NCI-H345 (cell line): ENCODE results near the gene AHSP.
A peak's percentile ranks its signal among the peaks of the same experiment; 100 is the strongest.
"Not testable (repeated sequence)": the region's sequence is repeated elsewhere in the genome, so short reads cannot be mapped to it uniquely, and the experiment has no call there.

Experiments used
- DNase-seq: peaks from one replicate; lab custom pipeline; 2025; lab: John Stamatoyannopoulos, UW

Gene AHSP

DNA sequence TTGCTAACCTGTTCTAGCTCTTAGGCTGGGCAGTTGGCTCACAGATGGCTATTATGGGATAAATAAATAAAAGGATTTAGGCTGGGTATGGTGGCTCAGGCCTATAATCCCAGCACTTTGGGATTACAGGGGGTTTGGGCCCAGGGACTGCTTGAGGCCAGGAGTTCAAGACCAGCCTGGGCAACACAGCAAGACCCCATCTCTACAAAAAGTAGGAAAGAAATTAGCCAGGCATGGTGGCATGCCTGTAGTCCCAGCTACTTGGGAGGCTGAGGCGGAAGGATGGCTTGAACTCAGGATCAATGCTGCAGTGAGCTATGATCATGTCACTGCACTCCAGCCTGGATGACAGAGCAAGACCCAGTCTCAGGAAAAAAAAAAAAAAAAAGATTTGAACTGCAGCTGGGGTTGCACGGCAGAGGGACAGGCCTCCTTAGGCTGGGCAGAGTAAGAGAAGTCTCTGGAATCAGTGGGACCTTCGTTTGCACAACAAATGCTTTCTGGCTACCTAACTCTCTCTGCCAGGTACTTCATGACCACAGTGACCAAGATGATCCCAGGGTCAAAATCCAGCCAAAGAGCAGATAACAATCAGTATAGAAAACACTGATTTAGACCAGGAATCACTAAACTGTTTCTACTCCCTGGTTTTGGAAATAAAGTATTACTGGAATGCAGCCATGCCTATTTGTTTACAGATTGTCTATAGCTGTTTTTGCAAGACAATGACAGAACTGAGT lies 26.3 kb upstream of the AHSP start:
- no peak for DNase-seq

DNA sequence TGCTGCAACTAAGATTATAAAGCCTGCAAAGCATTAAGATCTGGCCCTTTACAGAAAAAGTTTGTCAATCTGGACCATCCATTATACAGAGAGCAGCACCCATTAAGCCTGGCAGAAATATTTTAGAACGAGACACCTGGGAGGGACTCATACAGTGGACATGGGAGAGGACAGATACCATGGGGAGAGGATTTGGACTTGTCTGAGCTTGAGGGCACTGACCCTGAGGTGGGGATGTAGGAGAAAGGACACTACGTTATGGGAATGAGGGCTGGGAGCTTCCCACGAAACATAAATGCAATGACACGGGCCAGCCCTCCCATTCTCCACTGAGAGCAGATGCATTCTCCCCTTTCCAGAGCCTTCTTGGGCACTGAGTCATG lies 25.7 kb upstream of the AHSP start:
- no peak for DNase-seq

DNA sequence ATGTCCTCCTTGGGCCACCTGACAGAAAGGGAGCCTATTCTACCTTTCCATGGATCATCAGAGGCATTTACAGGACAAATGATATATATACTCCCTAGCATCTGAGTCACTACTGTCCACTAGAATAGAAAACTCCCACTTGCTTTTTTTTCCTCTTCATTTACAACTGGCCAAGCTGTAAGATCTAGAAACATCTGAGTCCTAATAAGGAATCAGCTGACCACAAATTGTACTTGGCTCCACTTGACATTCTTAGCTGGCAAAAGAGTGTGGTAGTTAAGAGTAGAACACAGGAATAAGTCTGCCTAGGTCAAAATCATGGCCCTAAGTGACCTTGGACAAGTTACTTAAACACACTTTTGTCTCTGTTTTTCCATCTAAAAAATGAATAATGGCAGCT lies 24.7 kb upstream of the AHSP start:
- no peak for DNase-seq

DNA sequence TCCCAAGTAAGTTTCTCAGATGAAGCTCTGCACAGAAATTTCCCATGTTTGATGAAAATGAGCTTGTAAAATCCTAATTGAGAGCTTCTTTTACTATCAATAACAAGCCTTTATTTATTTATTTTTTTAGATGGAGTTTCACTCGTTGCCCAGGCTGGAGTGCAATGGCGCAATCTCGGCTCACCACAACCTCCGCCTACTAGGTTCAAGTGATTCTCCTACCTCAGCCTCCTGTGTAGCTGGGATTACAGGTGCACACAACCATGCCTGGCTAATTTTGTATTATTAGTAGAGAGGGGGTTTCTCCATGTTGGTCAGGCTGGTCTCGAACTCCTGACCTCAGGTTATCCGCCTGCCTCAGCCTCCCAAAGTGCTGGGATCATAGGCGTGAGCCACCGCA lies 24.1 kb upstream of the AHSP start:
- DNase-seq = not testable (repeated sequence)

DNA sequence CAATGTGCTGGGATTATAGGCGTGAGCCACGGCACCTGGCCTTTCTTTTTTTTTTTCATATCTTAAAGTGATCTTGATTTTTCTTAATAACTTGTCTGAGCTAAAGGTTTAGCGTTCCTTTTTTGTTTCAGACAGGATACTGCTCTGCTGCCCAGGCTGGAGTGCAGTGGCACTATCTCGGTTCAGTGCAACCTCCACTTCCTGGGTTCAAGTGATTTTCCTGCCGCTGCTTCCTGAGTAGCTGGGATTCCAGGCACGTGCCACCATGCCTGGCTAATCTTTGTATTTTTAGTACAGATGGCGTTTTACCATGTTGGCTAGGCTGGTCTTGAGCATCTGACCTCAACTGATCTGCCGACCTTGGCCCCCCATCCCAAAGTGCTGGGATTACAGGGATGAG lies 23.5 kb upstream of the AHSP start:
- no peak for DNase-seq

DNA sequence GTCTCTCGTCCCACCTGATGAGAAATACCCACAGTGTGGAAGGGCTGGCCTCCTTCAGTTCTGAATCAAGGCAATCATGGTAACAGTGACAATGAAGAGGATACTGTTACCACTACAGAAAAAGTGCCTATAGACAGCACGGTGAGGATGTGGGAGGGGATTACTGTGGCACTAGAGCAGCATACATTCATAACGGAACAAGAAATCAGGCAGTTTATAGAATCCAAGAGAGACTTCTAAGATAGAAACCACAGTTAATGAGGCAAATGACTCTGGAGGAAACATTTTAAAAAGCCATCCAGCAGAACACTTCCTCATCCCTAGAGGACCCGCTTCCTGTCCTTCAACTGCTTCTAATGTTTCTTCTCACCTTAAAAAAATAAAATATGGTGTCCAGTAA lies 22.2 kb upstream of the AHSP start:
- DNase-seq = no peak

DNA sequence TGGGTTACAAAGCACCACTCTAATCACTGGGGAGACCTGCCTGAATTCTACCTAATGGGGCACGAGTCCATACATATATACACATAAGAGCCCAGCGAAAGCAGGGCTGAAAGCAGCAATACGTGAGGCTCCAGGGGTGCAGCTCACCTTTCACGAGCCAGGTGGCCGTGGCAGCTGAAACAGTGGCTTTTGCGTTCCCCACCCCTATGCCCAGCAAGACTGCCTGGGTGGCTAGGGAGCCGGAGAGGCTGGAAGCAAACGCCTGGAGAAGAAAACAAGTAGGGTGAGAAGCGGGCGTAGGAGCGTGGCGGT lies 20.1 kb upstream of the AHSP start:
- DNase-seq = no peak

DNA sequence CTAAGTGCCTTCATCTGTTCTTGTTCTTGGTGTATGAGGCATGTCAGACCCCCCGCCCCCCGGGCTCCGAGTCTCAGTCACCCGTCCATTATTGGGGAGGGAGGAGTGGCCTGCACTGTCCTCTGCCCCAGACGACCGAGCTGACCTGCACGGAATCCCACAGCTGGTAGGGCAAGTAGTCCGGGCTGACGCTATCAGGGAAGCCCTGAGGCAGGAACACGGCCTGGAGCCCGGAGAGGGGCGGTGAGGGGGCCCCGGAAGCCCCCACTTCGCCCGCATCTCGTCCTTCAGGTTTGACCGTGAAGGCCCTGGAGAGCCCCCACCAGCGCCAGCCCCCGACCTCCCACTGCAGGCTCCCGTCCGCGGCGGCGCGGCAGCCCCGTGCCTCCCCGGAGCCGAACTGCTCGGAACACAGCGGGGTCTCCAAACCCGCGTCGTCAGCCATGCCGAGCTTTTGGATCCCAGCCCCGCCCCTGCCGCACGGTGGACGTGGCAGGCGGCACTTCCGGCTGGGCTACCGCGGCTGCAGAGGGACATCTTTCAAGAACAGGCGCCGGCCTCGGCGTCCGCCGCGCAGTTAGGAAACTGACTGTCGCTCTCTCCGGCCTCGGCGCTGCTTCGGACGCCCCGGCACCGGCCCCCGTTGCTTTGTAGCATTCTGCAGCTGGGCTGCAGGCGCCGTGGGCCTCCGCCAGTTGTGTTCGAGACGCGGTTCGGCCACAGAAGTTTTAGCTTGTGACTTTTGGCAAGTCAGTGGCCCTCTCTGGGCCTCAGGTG lies 19.6 kb upstream of the AHSP start, which contains the start of gene RUSF1:
Gene RUSF1 (minus strand): TSS at position 463 of the 777 bp plus-strand sequence. CDS start 18 bp downstream, at position 445.
- peak; percentile 95 for DNase-seq

DNA sequence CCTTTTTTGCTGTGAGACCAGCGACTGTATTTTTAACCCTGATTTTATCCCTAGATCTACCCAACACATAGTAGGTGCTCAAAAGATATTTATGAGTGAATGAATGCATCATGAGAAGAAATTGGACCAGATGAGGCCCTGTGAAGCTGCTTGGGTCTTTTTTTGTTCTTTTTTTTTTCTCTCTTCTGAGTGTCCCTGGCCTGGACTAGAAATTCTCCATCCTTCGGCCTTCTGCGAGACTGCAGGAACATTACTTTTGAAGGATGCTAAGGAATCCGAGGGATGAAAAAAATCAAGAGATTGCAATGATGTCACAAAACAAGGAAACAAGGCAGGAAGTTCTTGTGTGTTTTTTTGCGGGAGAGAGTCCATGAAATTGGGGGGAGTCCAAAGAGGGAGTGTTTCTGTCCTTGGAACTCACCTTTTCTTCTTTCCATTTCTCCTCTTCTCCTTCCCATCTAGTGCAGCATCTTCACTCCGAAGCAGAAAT lies 18.9 kb upstream of the AHSP start:
- no peak for DNase-seq

DNA sequence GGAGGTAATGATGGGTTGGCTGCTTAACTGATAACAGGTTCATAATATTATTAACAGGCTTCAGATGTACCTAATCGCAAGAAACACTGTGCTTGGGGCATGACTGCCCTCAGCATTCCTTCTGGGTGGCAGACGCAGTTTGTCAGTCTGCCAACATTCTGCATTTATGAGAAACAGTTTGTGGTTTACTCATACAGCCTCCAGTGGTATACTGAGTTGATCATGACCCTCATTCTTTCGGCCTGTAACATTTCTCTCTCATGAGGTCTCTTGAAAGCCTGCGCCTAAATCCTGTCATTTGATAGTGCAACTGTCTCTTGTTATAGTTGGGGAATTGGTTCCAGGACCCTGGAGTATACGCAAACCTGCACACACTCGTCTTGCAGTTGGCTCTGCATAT lies 14.6 kb upstream of the AHSP start:
- DNase-seq = no peak

DNA sequence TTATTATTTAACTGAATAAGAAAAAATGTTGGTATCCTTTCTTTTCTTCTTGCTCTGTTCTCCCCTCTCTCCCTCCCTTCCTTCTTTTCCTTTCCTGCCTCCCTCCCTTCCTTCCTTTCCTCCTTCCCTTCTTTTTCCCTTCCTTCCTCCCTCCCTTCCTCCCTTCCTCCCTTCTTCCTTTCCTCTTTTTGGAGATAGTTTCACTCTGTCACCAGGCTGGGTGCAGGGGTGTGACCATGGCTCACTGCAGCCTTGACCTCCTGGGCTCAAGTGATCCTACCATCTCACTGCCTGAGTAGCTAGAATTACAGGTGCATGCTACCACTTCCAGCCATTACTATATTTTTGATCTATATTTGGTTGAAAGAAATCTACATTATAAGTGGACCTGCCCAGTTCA lies 13.8 kb upstream of the AHSP start:
- no peak for DNase-seq

DNA sequence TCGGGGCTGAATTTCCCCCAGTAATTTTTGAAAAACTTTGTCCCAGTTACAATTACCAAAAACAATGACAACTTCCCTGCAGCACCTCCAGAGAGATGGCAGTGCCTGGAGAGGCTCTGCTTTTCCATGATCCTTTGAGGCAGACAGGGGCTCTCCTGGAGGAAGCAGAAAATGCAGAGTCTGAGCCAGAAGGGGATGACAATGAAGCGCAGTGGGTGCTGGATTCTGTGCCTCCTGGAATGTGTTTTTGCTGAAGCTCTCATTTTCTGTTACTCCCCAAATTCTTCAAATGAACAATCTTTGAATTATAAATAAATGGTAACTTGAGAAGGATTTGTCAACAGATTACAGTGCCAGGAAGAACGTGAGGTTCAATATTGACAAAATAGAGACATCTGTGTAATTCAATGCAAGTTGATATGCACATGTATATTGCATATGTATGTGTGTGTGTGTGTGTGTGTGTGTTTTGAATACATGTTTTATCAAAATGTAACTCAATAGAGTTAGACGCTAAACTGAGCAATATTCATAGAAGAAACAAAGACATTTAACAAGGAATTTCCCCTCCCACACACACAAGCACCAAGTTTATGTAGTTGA lies 9.8 kb upstream of the AHSP start:
- no peak for DNase-seq

DNA sequence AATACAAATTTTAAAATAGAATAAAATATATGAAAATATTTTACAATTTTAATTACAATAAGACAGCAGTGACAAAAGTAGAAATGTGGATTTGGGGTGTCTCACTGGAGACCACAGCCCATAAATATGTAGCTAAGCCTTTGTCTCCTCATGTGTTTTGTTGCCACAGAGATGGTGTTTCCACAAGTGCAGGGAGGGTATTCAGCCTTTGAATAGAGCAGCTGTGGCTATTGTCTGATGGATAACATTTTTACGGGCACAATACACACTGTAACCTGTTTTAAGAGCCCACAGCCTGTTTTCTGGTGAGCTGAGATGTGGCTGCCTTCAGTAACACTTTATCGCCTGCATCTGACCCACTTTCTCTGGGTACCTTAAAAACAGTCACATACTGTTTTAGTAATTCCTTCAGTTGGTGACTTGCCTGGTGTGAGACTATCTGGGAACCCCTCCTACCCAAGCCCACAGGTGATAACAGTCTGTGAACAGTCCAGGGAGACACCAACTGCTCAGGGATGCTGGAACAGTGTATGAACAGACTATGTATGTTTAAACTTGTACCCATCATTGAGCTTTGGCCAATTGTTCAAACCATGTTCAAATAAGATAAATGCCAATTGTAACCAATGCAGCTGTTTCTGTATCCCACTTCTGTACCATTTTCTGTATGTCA lies 7.8 kb upstream of the AHSP start:
- DNase-seq = peak; percentile 81

DNA sequence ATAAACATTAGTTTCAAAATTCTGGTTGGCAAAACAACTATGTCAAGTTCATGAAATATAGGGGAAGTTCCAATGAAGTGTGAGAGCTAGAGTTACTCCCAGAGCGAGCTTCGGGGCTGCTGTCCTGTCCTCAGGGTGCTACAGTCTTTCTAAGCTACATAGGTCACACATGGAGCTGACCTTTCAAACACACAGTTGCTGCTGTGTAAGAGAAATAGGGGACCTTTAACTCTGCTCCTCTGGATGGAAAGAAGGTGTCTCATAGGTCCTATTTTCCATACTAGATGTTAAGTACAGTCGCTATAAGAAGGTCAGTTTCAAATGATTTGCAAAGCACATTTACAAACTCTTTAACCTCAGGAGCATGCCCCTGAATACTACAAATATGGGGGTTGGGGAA lies 6.3 kb upstream of the AHSP start:
- DNase-seq = no peak

DNA sequence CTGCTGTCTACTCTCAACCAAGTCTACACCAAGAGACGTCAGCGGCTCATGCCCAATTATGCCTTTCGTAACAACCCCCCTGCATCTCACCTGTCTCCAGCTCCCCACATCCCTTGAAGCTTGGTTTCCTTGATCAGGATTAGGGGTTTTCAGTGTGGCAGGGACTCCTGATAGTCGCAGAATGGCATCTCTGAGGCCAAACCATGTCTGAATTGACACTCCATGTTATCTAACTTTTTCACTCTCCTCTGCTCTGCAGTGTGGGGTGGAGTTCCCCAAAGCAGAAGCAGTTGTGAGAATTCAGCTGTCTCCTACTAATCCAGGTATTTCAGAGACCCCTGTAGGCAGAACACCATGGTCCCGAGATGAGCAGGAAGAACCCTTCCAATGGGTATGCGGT lies 5.6 kb upstream of the AHSP start:
- no peak for DNase-seq

DNA sequence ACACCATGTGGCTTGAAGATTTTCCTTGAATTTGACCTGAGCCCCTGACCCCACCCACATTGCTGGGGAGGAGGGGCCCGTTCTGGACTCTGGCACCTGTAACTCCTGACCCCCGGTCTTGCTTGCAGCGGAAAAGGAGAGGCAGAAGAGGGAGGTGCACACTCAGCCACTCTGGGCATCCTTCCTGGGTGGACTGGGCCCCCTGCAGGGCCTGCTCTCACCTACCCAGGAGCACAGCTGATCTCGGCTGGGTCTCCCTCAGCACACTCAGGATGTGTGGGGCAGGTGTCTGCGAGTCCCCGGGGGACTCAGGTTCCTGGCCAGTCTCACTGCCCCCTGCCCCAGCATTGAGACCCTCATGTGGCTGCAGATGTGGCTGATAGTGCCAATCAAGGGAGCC lies 3.9 kb upstream of the AHSP start:
- DNase-seq = not testable (repeated sequence)

DNA sequence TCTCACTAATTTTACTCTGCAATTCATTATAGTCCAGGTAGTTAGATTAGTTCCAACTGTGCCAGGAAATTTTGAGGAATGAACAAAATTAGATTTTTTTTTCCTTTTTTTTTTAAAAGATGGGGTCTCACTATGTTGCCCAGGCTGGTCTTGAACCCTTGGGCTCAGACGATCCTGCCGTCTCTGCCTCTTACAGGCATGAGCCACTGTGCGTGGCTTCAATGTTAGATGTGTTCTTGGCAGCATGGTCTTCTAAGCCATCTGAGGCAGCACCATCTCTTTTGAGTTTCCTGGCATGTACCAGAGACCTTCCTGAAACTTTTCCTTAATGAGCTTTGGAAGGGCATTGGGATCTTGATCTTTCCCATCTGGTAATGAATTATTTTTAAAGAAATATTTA lies 2.6 kb upstream of the AHSP start:
- no peak for DNase-seq

DNA sequence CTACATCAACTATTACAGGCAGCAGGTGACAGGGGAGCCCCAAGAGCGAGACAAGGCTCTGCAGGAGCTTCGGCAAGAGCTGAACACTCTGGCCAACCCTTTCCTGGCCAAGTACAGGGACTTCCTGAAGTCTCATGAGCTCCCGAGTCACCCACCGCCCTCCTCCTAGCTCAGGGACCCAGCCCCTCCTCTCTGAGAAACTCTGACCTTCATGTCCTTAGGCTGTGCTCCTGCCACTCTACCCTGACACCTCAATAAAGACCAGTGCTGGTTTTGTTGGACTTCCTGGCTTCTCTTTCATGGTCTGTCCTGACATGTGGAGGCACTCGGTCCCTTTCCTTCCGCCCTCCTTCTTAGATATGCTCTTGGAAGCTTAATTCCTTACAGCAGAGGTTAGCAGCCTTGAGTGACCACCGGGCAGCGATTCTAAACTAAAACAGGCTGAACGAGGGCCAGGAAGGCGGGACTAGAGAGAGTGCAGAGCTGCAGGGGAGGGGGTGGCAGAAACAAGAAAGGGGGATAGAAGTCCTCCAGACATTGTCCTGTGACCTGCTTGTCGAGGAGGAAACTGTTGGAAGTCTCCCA lies 915 bp downstream of the AHSP start:
- no peak for DNase-seq

DNA sequence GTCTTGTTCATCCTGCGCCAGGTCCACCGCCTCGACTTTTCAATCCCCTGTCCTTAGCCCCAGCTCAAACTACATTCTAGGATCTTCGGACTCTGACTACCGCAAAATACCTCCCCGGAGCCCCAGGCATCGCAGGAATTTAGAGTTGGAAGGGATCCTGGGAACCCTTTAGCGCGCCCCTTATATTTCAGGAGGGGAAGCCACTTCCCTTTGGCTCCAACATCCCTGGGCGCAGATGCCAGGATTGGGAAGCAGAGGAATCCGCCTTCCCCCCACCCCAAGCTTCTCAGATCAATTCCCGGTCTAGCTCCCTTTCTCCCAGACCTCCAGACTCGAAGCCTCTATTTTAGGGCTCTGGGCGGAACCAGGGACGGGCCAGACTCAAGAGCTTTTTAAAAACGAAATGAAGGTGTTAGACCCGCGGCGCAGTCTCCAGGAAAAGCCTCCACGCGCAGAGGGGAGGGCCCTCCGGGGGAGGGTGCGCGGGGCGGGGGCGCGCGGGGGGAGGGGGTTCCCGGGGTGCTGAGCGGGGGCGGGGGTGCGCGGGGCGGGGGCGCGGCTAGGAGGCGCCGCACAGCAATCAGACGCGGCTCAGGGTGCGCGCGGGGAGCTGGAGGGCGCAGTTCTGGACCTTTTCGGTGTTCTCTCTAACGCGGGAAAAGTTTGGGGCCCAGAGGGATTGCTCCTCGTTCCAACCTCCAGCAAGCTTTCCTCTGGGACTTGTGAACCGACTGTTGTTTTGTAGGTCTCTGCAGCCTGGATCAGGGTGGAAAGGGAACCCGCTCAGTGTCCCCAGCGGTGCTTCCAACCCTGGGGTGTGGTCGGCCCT lies 1.6 kb downstream of the AHSP start:
- DNase-seq = peak; percentile 37

DNA sequence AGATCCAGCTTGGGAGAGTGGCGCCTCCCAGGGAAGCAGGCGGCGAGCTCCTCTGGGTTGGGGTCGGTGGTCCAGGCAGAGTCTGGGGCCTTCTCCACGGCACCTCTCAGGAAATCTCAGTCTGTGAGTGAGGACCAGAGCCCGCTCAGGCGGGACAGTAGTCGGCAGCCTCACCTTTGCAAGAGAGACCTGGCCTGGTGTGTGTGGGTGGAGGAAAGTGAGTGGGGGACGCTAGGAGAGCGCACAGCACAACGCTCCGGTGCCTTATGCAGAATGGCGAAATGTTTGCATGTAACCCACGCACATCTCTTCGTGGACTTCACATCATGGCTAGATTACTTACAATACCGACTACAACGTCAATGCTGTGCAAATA lies 2.2 kb downstream of the AHSP start:
- DNase-seq = peak; percentile 37

DNA sequence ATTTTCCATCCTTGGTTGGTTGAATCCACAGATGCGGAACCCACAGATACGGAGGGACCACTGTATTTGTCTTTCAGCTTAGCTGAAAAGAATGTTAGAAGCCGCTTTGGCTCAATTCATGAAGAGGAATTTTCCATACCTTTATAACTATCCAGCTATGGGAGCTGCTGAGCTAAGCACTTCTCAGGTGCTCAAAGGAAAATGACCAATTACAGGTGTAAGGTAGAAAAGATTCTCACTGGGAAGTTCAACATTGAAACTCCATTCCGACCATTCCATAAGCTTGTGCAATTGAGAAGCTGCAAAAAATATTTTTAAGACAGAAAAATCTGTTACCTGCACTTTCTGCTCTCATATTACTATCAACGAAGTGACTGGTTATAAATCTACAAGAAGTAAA lies 2.7 kb downstream of the AHSP start:
- DNase-seq = no peak
